Stimulated activated naive CD4-positive, alpha-beta T cell (primary cell): ENCODE data around the gene IFITM2.
A peak's percentile ranks its signal among the peaks of the same experiment; 100 is the strongest.
"Not testable (repeated sequence)": the region's sequence is repeated elsewhere in the genome, so short reads cannot be mapped to it uniquely, and the experiment has no call there.

Source experiments
- DNase-seq, 6 experiments: peaks; one replicate each; lab custom pipeline; 2025; lab: John Stamatoyannopoulos, UW

Gene IFITM2

DNA sequence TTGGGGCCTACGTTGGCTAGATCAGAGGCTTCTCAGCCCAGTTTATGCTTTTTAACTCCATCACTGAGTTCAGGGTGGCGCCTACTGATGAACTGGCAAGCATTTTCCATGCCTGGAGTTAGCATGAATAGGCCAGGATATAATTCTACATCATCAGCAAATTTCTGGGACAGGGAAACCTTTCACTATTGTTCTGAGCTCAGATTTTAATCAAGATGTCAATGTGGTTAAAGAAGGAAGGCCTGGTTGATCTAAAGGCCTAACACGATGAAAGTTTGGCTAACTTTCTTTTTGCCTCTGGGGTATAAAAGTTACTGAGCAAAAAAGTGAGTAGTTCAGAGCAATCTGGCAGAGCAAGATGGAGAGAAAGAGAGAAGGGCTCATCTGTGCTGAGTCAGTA, 34.7 kb downstream of the IFITM2 start:
- no peak for DNase-seq

DNA sequence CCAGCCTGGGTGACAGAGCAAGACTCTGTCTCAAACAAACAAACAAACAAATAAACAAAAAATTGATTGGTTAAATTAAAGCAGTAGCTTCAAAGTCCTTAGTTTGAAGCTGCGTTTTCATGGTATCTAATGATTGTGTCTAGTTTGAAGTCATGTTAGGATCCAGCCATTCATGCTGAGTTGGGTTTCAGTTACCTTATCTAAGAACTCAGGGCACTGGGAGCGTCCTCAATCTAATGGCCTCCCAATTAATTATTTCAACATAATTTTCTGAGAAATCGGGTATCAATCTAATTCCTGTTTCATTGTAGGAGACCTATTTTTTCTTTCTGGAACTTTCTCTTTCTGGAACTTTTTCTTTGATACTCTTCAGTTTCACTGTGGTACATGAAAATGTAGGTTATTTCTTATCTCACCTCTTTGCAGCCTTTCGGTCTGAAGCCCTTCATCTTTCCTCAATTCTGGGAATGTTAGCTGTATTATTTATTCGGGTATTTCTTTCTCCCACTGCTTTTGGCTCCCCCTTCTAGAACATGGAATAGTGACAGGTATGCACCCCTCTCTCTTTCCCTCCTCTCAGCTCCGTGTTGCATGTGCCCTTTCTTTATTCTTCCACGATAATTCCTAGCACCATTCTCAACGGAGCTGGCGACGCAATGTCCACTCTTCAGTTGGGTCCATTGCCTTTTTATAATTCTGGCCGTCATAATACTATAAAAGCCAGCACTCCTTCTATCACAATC, 37.4 kb downstream of the IFITM2 start:
- DNase-seq, result no peak

DNA sequence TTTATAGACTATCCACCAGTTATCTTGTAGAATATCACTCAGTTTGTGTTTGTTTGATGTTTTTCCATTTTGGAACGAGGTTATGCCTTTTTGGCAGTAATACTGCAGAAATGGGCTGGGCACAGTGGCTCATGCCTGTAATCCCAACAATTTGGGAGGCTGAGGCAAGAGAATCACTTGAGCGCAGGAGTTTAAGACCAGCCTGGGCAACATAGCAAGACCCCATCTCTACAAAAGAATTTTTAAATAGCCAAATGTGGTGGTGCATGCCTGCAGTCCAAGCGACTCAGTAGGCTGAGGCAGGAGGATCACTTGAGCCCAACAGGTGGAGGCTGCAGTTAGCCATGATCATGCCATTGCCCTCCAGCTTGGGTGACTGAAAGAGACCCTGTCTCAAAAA, 38.9 kb downstream of the IFITM2 start:
- DNase-seq, result no peak

DNA sequence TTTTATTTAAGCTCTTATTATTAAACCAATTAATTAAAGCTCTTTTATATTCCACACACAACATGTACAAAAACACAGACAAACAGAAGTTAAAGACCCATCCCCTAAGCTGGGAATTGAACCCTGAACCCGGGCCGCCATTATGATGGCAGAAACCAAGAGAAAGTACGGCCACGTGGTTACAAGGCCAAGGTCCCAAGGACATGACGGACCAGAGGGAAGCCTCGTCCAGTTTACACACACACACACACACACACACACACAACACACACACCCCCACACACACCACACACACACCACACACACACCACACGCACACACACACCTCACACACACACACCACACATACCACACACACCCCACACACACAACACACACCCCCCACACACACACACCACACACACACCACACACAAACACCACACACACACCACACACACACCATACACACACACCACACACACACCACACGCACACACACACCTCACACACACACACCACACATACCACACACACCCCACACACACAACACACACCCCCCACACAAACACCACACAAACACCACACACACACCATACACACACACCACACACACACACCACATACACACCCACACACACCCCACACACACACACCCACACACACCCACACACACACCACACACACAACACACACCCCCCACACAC, 41.8 kb downstream of the IFITM2 start:
- DNase-seq, result not testable (repeated sequence)

DNA sequence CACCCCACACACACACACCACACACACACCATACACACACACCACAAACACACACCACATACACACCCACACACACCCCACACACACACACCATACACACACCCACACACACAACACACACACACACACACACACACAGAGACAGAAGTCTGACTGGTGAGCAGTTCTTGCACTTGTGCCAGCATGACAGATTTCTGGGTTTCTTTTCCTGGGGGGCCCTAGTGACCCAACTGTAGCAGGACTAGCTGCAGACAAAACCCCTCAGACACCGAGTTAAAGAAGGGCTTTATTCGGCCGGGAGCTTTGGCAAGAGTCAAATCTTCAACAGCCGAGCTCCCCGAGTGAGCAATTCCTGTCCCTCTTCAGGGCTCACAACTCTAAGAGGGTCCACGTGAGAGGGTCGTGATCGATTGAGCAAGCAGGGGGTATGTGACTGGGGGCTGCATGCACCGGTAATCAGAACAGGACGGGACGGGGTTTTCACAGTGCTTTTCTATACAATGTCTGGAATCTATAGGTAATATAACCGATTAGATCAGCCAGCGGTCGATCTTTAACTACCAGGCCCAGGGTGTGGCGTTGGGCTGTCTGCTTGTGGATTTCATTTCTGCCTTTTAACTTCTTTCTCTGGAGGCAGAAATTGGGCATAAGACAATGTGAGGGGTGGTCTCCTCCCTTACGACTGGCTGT, 42.6 kb downstream of the IFITM2 start:
- not testable (repeated sequence) for DNase-seq

DNA sequence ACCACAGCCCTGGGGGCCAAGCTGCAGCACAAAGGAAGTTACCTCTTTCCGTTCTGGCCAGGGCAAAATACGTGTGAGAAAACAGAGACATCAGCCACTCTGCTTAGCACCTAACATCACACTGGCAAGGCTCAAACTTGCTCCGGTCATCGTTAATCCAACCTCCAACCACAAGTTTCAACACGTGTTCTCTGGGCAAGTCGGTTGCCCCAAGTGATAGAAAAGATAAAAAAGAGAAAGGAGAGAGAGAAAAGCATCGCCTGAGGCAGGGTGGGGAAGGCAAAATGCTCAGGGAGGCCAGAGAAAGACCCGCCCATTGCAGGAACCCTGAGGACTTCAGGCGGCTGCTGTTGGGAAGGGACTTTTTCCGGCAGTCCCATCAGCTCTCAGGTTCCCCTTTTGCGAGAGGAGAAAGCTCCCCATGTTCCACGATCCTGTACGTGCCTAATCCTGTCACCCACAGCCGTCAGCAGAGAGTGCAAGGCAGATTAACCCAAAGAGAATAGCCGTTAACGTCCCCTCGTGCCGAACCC, 43.2 kb downstream of the IFITM2 start:
- DNase-seq, result no peak

DNA sequence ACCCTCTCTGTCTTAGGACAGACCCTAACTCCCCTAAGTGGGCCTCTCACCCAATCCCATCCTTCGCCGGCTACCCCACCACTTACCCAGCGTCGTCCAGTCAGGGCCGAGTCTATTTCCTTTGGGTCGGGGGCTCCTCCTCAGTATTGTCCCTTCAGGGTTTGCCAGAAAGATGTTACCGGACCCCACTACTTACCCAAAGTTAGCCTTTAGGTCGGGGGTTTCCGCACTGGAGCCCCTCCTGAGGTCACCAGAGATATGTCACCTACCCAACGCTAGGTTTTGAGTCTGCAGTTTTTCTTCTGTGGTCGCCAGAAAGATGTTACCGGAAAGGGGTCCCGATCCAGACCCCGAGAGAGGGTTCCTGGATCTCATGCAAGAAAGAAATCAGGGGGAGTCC, 43.8 kb downstream of the IFITM2 start:
- no peak for DNase-seq

DNA sequence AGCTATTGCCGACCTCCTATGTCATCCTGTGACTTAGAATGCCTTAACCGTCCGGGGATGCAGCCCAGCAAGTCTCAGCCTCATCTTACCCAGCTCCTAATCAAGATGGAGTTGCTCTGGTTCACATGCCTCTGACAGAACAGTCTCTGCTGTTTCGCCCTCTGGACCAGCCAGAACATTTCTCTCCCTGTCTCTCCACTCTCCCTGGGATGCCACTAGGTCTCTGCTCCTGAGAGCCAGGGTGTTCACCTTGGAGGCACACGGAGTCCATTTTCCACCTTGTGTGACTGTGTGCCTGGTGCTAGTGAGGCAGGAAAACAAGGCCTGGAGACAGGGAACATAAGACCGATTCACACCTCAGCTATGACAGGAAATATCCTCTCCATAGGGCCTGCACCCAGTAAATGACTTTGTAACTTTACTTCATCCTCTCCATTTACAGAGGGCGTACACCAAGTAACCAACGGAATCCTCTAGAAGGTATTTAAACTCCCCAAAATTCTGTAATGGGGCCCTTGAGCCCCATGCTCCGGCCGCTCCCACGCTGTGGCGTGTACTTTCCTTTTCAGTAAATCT, 44.9 kb downstream of the IFITM2 start:
- DNase-seq, result no peak

DNA sequence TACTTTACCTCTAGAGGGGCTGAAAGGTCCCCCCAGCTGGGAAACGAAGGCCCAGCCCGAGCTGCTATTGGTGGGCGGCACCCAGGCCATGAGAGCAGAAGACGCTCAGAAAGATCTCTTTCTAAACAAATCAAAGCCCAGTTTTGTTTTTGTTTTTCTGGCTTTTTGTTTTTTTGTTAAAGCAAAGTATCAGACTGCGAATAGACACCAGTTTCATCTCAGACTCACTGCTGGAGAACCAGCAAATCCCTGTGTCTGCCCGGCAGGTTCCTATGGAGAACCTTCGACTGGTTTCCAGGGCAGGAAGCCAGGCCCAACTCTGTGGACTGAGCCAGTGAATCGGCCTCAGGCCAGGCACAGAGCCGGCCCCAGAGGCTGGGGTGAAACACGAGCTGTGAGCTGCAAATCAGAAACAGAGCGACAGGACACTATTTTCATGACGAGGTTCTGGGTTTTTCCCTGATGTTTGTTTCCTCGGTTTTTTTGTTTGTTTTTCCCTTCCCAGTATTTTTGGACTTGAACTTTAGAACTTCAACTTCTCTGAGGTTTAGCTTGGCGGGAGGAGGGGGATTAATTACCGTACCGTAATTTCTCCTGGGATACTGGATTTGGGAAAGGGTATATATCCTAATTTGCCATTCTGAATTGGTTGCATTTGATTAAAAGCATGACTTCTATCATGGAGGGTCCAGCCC, 45.7 kb downstream of the IFITM2 start:
- DNase-seq, result no peak

DNA sequence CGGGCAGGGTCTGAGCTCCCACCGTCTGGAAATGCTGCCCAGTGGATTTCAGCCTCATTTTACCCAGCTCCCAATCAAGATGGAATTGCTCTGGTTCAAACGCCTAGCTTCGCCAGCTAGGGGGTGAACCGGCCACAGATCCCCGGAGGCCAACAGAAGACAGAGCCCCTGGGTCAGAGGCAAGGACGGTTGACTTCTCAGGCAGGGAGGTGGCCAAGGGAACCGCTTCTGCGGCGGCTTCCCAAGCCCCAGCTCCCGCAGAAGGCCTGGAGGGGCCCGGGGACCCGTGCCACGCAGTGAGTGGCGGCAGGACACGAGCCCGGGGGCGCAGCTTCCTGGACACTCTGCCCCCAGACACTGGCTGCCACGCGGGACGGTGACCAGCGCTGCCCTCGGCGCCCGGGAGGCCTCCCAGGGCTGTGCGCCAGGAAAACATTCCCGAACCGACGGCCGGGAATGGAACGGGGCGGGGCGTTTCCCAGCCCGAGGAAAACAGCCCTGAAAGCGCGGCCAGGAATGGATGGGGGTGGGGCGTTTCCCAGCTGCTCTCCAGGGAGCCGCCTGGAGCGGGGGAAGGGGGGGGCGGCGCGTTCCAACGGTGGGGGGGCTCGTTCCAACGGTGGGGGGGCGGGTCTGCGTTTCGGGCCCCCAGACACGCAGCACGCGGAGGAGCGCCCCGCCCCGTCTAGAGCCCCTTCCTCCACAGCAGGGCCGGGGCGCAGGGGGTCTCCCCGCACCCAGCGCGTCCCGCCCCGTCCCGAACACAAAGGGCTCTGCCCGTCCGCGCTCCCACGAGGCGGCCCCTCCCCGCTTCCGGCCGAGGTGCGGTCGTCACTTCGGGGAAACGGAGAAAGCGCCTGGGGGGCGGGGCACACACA, 48.2 kb downstream of the IFITM2 start:
- DNase-seq, result peak; percentile 85 to 92 (median 86)

DNA sequence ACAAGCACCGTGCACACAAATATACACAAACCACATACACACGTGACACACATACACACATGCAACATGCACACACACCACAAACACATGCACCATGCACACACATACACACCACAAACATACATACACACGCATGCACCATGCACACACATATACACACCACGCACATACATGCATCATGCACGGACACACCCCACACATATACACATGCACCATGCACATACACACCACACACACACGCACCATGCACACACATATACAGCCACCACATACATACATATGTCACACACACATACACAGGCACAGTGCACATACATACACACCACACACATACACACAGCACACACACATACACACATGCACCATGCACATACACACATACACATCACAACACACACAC, 49.0 kb downstream of the IFITM2 start:
- DNase-seq, result no peak

DNA sequence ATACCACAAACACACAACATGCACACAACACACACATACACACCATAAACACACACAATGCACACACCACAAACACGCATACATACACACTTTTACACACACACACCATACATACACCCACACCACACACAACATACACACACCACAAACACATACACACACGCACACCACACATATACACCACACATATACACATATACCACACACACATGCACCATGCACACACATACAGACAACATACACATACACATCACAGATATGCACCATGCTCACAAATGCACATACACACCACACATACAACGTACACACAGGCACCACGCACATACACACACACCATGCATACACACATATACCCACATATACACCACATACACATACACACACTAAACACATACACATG, 50.0 kb downstream of the IFITM2 start:
- DNase-seq, result no peak

DNA sequence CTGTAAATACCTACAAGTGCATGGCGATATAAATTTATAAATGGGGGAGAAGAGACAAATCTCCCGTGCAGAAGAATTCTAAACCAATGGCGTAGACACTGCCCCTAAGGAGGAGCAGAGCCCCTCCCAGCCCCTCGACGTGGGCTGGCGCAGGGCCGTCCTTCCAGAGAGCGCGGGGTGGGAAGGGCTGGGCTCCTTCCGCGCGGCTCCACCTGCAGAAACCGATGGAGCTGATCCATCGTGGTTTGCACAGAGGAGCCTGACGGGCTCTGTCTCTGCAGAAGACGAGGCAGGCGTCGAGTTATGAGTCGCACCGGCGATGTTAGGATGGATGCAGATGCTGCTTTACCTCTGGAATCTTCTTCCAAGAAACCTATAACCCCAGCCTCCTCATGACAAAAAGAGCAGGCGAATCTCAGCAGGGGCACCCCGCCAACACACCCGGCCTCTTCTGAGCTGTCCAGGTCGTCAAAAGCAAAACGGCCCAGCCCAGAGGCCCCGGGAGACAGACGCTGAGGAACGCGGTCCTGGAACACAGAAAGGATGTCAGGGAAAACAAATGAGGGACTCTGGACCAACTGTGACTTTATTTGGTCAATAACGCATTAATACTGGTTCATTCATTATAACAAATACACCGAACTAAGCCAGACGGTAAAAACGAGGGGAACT, 50.6 kb downstream of the IFITM2 start:
- DNase-seq, result no peak
